ENCODE results near the gene ZNF436. TPM values are rescaled to one million over a fixed set of nuclear protein-coding genes. Genes with fewer than 3 reads are reported as not detected.

ZNF436 gene
- total RNA-seq, 3 donors from 2014 or later (not counting 1 experiment from before 2014, with no cell fraction given) = 4.5 to 7.8 (median 5.7) TPM

GRCh38 chr1:23395154-23395724 lies 25.6 kb upstream of the ZNF436 start:
- Histone ChIP-seq H3K36me3 (ENCODE audit: control insufficient read depth, insufficient read depth, low read length) (no peaks in the 10 kb centered on the region), H3K4me1 (ENCODE audit: control insufficient read depth, insufficient read depth, low read length) (no peaks in the 10 kb centered on the region), H3K4me3 (ENCODE audit: low read length) (no peak overlapping the region), H3K9me3 (ENCODE audit: control insufficient read depth, insufficient read depth, low read length) (no peaks in the 10 kb centered on the region), H3K27me3 (ENCODE audit: control insufficient read depth, insufficient read depth, low read length) (no peaks in the 10 kb centered on the region), H3K27ac (ENCODE audit: low read length) (no peak overlapping the region)
- intact Hi-C loops (cut with micrococcal nuclease) = no loop called here
- no peak overlapping the region for H3K27ac Mint-ChIP-seq
- WGBS (ENCODE audit: insufficient coverage) = 81% methylated on average over 8 of the region's 8 CpGs
- TF ChIP-seq CTCF (IDR thresholded peaks at IDR 0.05) = no peak
- DNase-seq (no peak), ATAC-seq (no peak)
- no peaks in the 10 kb centered on the region for H3K9me3 Mint-ChIP-seq
- H3K36me3 Mint-ChIP-seq = no peaks in the 10 kb centered on the region
- H3K4me3 Mint-ChIP-seq = no peak overlapping the region
- no peaks in the 10 kb centered on the region for H3K4me1 Mint-ChIP-seq
- H3K27me3 Mint-ChIP-seq (ENCODE audit: low read depth in 2 of 2) = peaks cover 0 to 4% of the 10 kb centered on the region in 2 donors

GRCh38 chr1:23394684-23395083 lies 25.0 kb upstream of the ZNF436 start:
- TF ChIP-seq CTCF (IDR thresholded peaks at IDR 0.05) = no peak
- no peak overlapping the region for H3K27ac Mint-ChIP-seq
- no peak for ATAC-seq
- no peak for DNase-seq
- H3K27me3 Mint-ChIP-seq (ENCODE audit: low read depth in 2 of 2) = peaks cover 0 to 4% of the 10 kb centered on the region in 2 donors
- WGBS (ENCODE audit: insufficient coverage) = 87% methylated on average over 6 of the region's 7 CpGs
- intact Hi-C loops (cut with micrococcal nuclease) = no loop called here
- H3K4me1 ChIP-seq (ENCODE audit: control insufficient read depth, insufficient read depth, low read length) = no peaks in the 10 kb centered on the region
- no peak overlapping the region for H3K27ac ChIP-seq (ENCODE audit: low read length)
- H3K4me1 Mint-ChIP-seq = no peaks in the 10 kb centered on the region
- no peaks in the 10 kb centered on the region for H3K36me3 ChIP-seq (ENCODE audit: control insufficient read depth, insufficient read depth, low read length)
- H3K9me3 ChIP-seq (ENCODE audit: control insufficient read depth, insufficient read depth, low read length) = no peaks in the 10 kb centered on the region
- no peaks in the 10 kb centered on the region for H3K27me3 ChIP-seq (ENCODE audit: control insufficient read depth, insufficient read depth, low read length)
- no peaks in the 10 kb centered on the region for H3K36me3 Mint-ChIP-seq
- no peak overlapping the region for H3K4me3 Mint-ChIP-seq
- no peak overlapping the region for H3K4me3 ChIP-seq (ENCODE audit: low read length)
- no peaks in the 10 kb centered on the region for H3K9me3 Mint-ChIP-seq

GRCh38 chr1:23394181-23394580 lies 24.5 kb upstream of the ZNF436 start:
- no peak for TF ChIP-seq CTCF (IDR thresholded peaks at IDR 0.05)
- H3K4me3 Mint-ChIP-seq = no peak overlapping the region
- 85% methylated on average over 4 of the region's 4 CpGs for WGBS (ENCODE audit: insufficient coverage)
- no peaks in the 10 kb centered on the region for H3K9me3 Mint-ChIP-seq
- H3K4me1 Mint-ChIP-seq = no peaks in the 10 kb centered on the region
- ATAC-seq (no peak), DNase-seq (no peak)
- peaks cover 0 to 4% of the 10 kb centered on the region in 2 donors for H3K27me3 Mint-ChIP-seq (ENCODE audit: low read depth in 2 of 2)
- Histone ChIP-seq H3K36me3 (ENCODE audit: control insufficient read depth, insufficient read depth, low read length) (no peaks in the 10 kb centered on the region), H3K27me3 (ENCODE audit: control insufficient read depth, insufficient read depth, low read length) (no peaks in the 10 kb centered on the region), H3K4me1 (ENCODE audit: control insufficient read depth, insufficient read depth, low read length) (no peaks in the 10 kb centered on the region), H3K27ac (ENCODE audit: low read length) (no peak overlapping the region), H3K9me3 (ENCODE audit: control insufficient read depth, insufficient read depth, low read length) (no peaks in the 10 kb centered on the region), H3K4me3 (ENCODE audit: low read length) (no peak overlapping the region)
- intact Hi-C loops (cut with micrococcal nuclease) = no loop called here
- H3K36me3 Mint-ChIP-seq = no peaks in the 10 kb centered on the region
- H3K27ac Mint-ChIP-seq = no peak overlapping the region

- Histone ChIP-seq H3K27ac (ENCODE audit: low read length) (no peak overlapping the region), H3K4me3 (ENCODE audit: low read length) (no peak overlapping the region), H3K27me3 (ENCODE audit: control insufficient read depth, insufficient read depth, low read length) (no peaks in the 10 kb centered on the region), H3K4me1 (ENCODE audit: control insufficient read depth, insufficient read depth, low read length) (no peaks in the 10 kb centered on the region), H3K36me3 (ENCODE audit: control insufficient read depth, insufficient read depth, low read length) (no peaks in the 10 kb centered on the region), H3K9me3 (ENCODE audit: control insufficient read depth, insufficient read depth, low read length) (no peaks in the 10 kb centered on the region)
- intact Hi-C loops (cut with micrococcal nuclease) = no loop called here
- Mint-ChIP-seq H3K27me3 (ENCODE audit: low read depth in 2 of 2) (peaks cover 0 to 4% of the 10 kb centered on the region in 2 donors), H3K36me3 (no peaks in the 10 kb centered on the region), H3K4me3 (no peak overlapping the region), H3K27ac (no peak overlapping the region), H3K9me3 (no peaks in the 10 kb centered on the region), H3K4me1 (no peaks in the 10 kb centered on the region)
- DNase-seq (no peak), ATAC-seq (no peak)
- 96% methylated on average over 15 of the region's 15 CpGs for WGBS (ENCODE audit: insufficient coverage)
- TF ChIP-seq CTCF (IDR thresholded peaks at IDR 0.05) = no peak
Observed at GRCh38 chr1:23393706-23394105, 24.1 kb upstream of the ZNF436 start.

All from natural killer cell (primary cell).